LHCN-M2 (cell line): Measurements from ENCODE around the gene RENBP. TPM values are rescaled to one million over a fixed set of nuclear protein-coding genes. Genes with fewer than 3 reads are reported as not detected.

Experiments
- DNase-seq: peaks from one replicate; pipeline ENCODE4 v3.0.0-alpha.2; 2012; ENCODE audit warnings: low read depth
- total RNA-seq: library from RNA; depleted of rRNA; stranded (reverse); fragments of >200 nt; gene quantifications from 2 replicates; pipeline ENCODE4 v1.2.3, GENCODE V29; 2014

RENBP gene
- total RNA-seq, 1 experiment from 2014 or later: 0.40 TPM

GRCh38 chrX:153921070-153921469 is 23.4 kb downstream of the RENBP start:
- DNase-seq: no peak

- no peak for DNase-seq
Observed at GRCh38 chrX:153920546-153920945, 23.9 kb downstream of the RENBP start.

- DNase-seq: no peak
Observed at GRCh38 chrX:153919281-153919680, 25.2 kb downstream of the RENBP start.

- no peak for DNase-seq
Observed at GRCh38 chrX:153917869-153918268, 26.6 kb downstream of the RENBP start.

- no peak for DNase-seq
Observed at GRCh38 chrX:153913701-153914100, 30.7 kb downstream of the RENBP start.

- DNase-seq: no peak
Observed at GRCh38 chrX:153913211-153913610, 31.2 kb downstream of the RENBP start.

- no peak for DNase-seq
Observed at GRCh38 chrX:153911798-153912197, 32.6 kb downstream of the RENBP start.

- DNase-seq: no peak
Observed at GRCh38 chrX:153910446-153910845, 34.0 kb downstream of the RENBP start.

- no peak for DNase-seq
Observed at GRCh38 chrX:153909980-153910360, 34.5 kb downstream of the RENBP start.

GRCh38 chrX:153909024-153909979 is 35.1 kb downstream of the RENBP start:
- DNase-seq: no peak

GRCh38 chrX:153908219-153908860 is 36.1 kb downstream of the RENBP start:
- no peak for DNase-seq

- no peak for DNase-seq
Observed at GRCh38 chrX:153907456-153907855, 37.0 kb downstream of the RENBP start.

GRCh38 chrX:153906126-153906917 is 38.1 kb downstream of the RENBP start:
- DNase-seq: no peak

- no peak for DNase-seq
Observed at GRCh38 chrX:153905481-153906095, 38.9 kb downstream of the RENBP start.

- DNase-seq: no peak
Observed at GRCh38 chrX:153903991-153904957, 40.2 kb downstream of the RENBP start, which contains the start of gene AVPR2. TSS of gene AVPR2 (plus strand) at chrX:153904673. CDS start at chrX:153905146, 473 bp downstream.

- no peak for DNase-seq
Observed at GRCh38 chrX:153903238-153903980, 41.0 kb downstream of the RENBP start.

- DNase-seq: no peak
Observed at GRCh38 chrX:153902385-153902784, 42.1 kb downstream of the RENBP start.

GRCh38 chrX:153901753-153902140 is 42.7 kb downstream of the RENBP start:
- DNase-seq: no peak
